ENCODE data around the gene GSTM2.
A peak's percentile ranks its signal among the peaks of the same experiment; 100 is the strongest.

GSTM2 gene

GRCh38 chr1:109629372-109630030 is 38.4 kb upstream of the GSTM2 start:
- DNase-seq = no peak

DNA sequence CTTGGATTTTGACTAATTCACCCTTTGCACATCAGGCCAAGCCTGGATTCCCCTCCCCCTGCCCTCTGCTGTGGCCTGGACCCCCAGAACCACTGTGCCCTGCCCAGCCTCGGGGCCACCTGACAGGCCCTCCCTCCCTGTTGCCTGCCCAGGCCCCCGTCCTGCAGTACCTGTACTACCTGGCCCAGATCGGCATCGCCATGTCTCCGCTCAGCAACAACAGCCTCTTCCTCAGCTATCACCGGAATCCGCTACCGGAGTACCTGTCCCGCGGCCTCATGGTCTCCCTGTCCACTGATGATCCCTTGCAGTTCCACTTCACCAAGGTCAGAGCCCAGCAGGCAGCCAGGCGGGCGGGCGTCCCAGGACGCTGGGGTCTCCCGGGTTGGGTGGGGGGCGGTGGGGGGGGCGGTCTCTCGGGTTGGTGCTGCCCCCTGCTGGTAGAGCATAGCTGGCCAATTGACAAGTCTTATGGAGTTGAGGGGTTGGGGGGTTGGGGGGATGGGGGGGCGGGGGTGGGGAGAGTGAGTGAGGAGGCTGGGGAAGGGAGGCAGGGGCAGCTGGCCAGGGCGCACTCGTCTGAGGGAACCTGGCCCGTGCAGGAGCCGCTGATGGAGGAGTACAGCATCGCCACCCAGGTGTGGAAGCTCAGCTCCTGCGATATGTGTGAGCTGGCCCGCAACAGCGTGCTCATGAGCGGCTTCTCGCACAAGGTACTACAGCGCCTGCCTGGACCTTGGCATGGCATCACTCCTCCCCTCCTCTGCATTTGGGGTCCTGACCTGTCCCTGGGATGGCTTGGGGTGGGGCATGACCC is 37.6 kb upstream of the GSTM2 start:
- peak in 2 of 56 donors; percentile 13 to 27 for DNase-seq

- no peak for DNase-seq
These were observed 36.9 kb upstream of the GSTM2 start for GRCh38 chr1:109630898-109631512.

- no peak for DNase-seq
These were observed 36.0 kb upstream of the GSTM2 start for GRCh38 chr1:109631513-109632505.

GRCh38 chr1:109632671-109633346 is 35.0 kb upstream of the GSTM2 start:
- peak in 37 of 56 donors; percentile 14 to 84 (median 57) for DNase-seq

DNA sequence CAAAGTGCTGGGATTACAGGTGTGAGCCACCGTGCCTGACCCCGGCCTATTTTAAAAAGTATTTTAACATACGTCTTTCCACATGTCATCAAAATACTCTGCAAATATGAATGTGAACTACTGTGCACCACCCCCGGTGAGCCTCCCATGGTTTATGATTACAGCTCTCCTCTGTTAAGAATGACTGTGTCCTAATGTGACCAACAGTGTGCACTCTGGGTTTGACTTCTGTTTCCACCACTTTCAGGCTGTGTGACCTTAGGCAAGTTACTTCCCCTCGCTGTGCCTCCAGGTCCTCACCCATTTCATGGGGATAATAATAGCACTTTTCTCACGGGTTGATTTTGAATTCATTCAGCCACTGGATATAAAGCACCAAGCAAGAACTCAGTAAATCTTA is 33.6 kb upstream of the GSTM2 start:
- DNase-seq = no peak

DNA sequence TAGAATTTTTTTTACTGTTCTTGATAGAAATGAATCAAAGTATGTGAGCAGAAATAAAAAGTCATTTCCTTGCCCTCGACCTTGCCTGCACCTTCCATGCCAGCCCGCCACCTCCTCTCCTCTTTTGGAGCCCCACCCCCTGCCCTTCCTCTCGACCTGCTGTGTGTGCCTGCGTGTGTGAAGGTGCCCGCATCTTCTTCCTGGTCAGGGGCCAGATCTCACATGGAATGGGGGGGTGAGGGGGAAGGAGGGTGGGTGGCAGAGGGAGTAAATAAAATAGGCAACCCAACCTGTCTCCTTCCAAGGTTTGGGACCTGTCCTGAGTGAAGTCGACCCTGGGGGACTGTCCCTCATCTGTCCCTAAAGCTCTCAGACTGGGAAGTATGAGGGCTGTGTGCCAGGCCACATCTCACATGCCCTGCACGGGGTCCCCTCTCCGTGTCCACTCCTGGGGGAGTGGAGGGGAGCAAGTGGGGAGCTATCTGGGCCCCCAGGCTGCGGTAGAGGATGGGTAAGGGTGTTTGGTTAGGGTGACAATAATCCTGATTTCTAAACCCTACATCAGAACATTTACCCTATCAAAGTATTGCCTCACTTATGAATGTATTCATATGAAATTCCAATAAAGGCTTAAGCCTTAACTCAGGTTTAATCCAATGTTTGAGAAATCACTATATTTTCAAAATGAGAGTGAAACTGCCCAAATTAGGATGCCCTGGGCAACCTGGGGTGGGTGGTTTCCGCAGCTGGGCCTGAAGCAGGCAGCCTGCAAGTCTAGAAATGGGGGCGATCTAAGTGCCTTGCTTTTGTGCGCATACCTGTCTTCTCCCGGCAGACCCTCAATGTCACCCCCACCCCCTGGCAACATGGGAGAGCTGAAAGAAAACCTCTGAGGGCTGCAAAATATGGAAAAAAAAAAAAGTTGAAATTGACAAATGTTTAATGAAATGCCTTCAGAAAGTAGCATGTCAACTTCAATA is 32.8 kb upstream of the GSTM2 start:
- no peak for DNase-seq

DNA sequence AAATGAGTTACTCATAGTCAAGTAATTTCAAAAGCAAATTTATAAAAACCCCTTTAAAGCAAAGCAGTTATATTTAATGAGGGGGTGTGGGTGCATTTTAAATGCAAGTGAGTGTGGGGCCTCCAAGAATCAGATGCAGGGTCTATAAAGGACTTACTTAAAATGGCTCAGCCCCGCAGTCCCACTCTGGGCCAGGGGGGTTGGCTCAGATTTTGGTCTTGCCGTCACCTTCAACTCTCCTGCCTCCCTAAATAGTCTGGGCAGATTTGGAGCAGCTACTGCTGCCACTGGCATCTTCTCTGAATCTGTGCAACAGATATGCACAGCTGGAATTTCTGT is 32.0 kb upstream of the GSTM2 start:
- DNase-seq = no peak

- no peak for DNase-seq
These were observed 31.5 kb upstream of the GSTM2 start for GRCh38 chr1:109636201-109636952.

- DNase-seq = no peak
These were observed 30.4 kb upstream of the GSTM2 start for GRCh38 chr1:109637446-109637845.

DNA sequence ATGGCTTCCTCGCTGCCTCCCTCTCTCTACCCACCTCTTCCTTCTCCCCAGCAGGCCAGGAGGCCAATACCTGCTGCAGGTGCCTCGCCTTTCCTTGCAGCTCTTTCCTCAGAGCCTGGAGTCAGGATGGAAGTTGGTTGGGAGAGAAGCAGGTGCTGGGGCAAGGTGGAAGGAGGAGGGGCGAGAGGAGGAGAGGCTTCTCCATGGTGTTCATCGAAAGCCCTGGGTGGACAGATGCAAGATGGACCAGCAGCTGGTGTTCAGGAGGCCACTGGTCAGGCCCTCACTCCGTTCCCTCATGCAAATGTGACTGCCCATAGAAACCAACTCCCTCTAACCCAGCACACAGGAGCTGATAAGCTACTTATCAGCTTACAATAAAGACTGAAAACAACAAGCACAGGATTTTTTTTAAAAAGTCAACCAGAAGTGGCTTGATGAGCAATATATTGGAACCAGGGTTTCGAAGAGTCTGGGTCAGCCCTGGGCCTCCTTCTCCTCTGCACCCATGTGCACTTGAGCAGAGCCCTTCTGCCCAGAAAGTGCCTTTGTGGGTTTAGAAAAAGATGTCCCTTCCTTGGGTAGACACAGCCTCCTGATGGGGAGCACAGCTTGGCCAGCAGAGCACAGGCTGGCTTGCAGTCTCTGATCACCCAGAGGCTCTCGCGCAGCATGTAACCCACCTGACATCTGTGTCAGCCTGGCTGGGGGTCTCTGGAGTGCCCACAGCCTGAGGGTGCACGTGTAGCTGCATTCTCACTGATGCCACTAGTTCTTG is 28.6 kb upstream of the GSTM2 start:
- DNase-seq = no peak

DNA sequence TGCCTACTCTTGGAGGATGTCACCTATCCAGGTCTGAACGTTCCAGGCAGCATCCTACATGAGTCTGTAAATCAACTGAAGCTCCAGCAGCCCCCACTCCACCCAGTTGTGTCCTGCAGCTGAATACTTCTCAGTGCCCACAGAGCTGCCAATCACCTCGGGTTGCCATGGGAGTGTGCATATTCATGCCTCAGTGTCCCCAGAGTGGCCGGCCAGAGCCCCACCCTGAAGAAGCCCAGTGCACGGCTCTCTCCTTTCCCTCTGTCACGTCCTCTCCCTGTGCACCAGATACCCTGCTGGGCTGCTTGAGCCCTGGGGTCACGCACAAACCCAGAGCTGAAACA is 28.0 kb upstream of the GSTM2 start:
- DNase-seq = no peak

GRCh38 chr1:109640285-109640865 is 27.5 kb upstream of the GSTM2 start:
- peak in 47 of 56 donors; percentile 35 to 91 (median 68) for DNase-seq

DNA sequence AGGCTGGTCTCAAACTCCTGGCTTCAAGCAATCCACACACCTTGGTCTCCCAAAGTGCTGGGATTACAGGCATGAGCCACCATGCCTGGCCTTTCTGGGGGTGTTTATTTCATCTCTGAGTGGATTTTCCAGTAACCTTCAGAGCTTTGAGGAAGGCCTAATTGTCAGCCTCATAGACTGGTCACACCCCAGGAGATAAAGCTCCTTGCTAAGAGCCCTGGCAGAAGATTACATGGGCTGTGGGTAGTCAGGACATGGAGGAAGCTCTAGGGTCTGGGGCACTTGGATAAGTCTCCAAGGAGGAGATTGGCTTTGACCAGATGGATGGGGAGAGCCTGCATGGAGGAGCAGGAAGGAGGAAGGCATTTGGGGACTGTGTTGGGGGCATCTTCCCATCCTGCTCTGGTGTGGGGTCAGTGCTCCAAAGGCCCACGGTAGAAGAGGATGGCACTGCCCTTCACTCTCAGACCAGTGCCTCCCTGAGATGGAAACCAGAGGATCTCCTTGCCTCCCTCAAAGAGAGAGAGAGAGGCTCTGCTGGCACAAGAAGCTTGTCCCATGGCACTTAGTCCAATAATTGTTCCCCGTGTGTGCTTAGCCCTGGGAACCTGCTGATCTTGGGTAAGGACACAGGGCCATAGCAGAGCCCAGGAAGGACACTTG is 26.6 kb upstream of the GSTM2 start:
- DNase-seq = no peak

DNA sequence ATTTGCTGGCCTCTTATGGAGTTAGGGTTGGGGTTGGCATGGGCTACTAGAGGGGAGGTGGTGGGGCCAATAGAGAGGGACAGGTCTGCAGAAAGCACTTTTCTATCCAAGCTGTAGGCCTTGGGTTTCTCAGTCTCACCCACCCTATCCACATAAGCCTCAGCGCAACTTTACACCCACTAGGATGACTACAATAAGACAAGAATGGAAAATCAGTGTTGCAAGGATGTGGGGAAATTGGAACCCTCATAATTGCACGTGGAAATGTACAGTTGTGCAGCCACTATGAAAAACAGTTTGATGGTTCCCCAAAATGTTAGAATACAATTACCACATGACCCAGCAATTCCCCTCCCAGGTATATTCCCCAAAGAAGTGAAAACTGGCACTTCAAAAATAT is 26.0 kb upstream of the GSTM2 start:
- DNase-seq = no peak

DNA sequence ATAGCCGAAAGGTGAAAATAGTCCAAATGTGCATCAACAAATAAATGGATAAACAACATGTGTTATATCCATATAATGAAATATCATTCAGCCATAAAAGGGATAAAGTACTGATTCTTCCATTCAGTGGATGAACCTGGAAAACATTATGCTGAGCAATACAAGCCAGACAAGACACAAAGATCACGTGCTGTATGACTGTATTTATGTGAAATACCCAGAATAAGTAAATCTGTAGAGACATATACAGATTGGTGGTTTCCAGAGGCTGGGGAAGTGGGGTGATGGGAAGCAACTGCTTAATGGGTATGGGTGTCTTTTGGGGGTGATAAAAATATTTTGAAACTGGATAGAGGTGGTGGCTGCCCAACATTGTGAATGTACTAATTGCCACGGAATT is 25.2 kb upstream of the GSTM2 start:
- DNase-seq = no peak
